ENCODE measurements around the gene HAUS5. TPM values are rescaled to one million over a fixed set of nuclear protein-coding genes. Genes with fewer than 3 reads are reported as not detected.

Gene HAUS5
- total RNA-seq, 2 experiments from 2014 or later: 58.1 to 61.5 TPM

- H2AFZ ChIP-seq (ENCODE audit: low read length): peak overlapping the region; percentile 86
- peak overlapping the region; percentile 70 for H3K27ac ChIP-seq (ENCODE audit: low read depth, low read length, poor library complexity, severe bottlenecking)
- peak; percentile 82 for DNase-seq (ENCODE audit: low spot score)
- H3K79me2 ChIP-seq (ENCODE audit: insufficient read depth, low read depth, low read length): peaks cover 8% of the 10 kb centered on the region
- H3K36me3 ChIP-seq (ENCODE audit: insufficient read depth, low read length): peaks cover under 1% of the 10 kb centered on the region; the same call in 1 of the 2 replicates
- ChIA-PET CTCF (ENCODE audit: unreplicated experiment) (no interaction called here), POLR2A (interaction anchor here (0.8 to 1.3 kb wide), 3 partner anchors 22 to 38 kb away, joined by 3 to 8 read pairs (median 3); partner anchors contain the start of gene COX6B1)
- H3K4me1 ChIP-seq (ENCODE audit: insufficient read depth, low read length, poor library complexity, severe bottlenecking): peaks cover 31% of the 10 kb centered on the region
- intact Hi-C loops (cut with micrococcal nuclease; ENCODE audit: unreplicated experiment): no loop called here
- H3K4me2 ChIP-seq (ENCODE audit: low read length): peak overlapping the region; percentile 47
- TF ChIP-seq CTCF (conservative IDR thresholded peaks at IDR 0.05; ENCODE audit: low read length): no peak
- no peak for TF ChIP-seq EZH2phosphoT487 (IDR thresholded peaks at IDR 0.05; ENCODE audit: borderline replicate concordance, low read depth, low read length)
- peaks cover 5% of the 10 kb centered on the region; the same call in 1 of the 2 replicates for H3K9me3 ChIP-seq (ENCODE audit: low read length)
- no peaks in the 10 kb centered on the region for H3K9me2 ChIP-seq (ENCODE audit: insufficient read depth, low read length)
- no TSS peak for BruUV-seq (replicated peaks)
- no peak overlapping the region for H3K4me3 ChIP-seq (ENCODE audit: low read depth, low read length, poor library complexity, severe bottlenecking)
- no peaks in the 10 kb centered on the region for H4K20me1 ChIP-seq (ENCODE audit: insufficient read depth, low read length)
Observed at GRCh38 chr19:35609851-35610353, 2.6 kb upstream of the HAUS5 start.

GRCh38 chr19:35612224-35612558, 344 bp upstream of the HAUS5 start:
- peaks cover 5% of the 10 kb centered on the region; the same call in 1 of the 2 replicates for H3K9me3 ChIP-seq (ENCODE audit: low read length)
- peak overlapping the region; percentile 88 for H3K4me2 ChIP-seq (ENCODE audit: low read length)
- ChIA-PET CTCF (ENCODE audit: unreplicated experiment) (no interaction called here), POLR2A (no interaction called here)
- no peak for TF ChIP-seq EZH2phosphoT487 (IDR thresholded peaks at IDR 0.05; ENCODE audit: borderline replicate concordance, low read depth, low read length)
- TF ChIP-seq CTCF (conservative IDR thresholded peaks at IDR 0.05; ENCODE audit: low read length): no peak
- intact Hi-C loops (cut with micrococcal nuclease; ENCODE audit: unreplicated experiment): loop anchor here (1.0 to 2.0 kb wide), 3 partner anchors 17 to 67 kb away; partner anchors contain the start of genes COX6B1, RBM42 and TMEM147
- no peak for DNase-seq (ENCODE audit: low spot score)
- BruUV-seq (replicated peaks): TSS peak; percentile 84
- H3K36me3 ChIP-seq (ENCODE audit: insufficient read depth, low read length): peaks cover 17% of the 10 kb centered on the region; the same call in 1 of the 2 replicates
- peak overlapping the region; percentile 82 for H3K4me3 ChIP-seq (ENCODE audit: low read depth, low read length, poor library complexity, severe bottlenecking)
- no peaks in the 10 kb centered on the region for H4K20me1 ChIP-seq (ENCODE audit: insufficient read depth, low read length)
- H3K27ac ChIP-seq (ENCODE audit: low read depth, low read length, poor library complexity, severe bottlenecking): peak overlapping the region; percentile 27
- H3K9me2 ChIP-seq (ENCODE audit: insufficient read depth, low read length): no peaks in the 10 kb centered on the region
- H2AFZ ChIP-seq (ENCODE audit: low read length): peak overlapping the region; percentile 84; the same call in 1 of the 2 replicates
- H3K79me2 ChIP-seq (ENCODE audit: insufficient read depth, low read depth, low read length): peaks cover 8% of the 10 kb centered on the region
- peaks cover 31% of the 10 kb centered on the region for H3K4me1 ChIP-seq (ENCODE audit: insufficient read depth, low read length, poor library complexity, severe bottlenecking)

GRCh38 chr19:35613574-35613973, 1.0 kb downstream of the HAUS5 start:
- Histone ChIP-seq H4K20me1 (ENCODE audit: insufficient read depth, low read length) (no peaks in the 10 kb centered on the region), H3K27ac (ENCODE audit: low read depth, low read length, poor library complexity, severe bottlenecking) (no peak overlapping the region), H2AFZ (ENCODE audit: low read length) (no peak overlapping the region), H3K4me2 (ENCODE audit: low read length) (peak overlapping the region; percentile 88), H3K4me3 (ENCODE audit: low read depth, low read length, poor library complexity, severe bottlenecking) (peak overlapping the region; percentile 82), H3K79me2 (ENCODE audit: insufficient read depth, low read depth, low read length) (peaks cover 8% of the 10 kb centered on the region), H3K9me3 (ENCODE audit: low read length) (no peaks in the 10 kb centered on the region; the same call in 1 of the 2 replicates), H3K36me3 (ENCODE audit: insufficient read depth, low read length) (peaks cover 24% of the 10 kb centered on the region; the same call in 1 of the 2 replicates), H3K4me1 (ENCODE audit: insufficient read depth, low read length, poor library complexity, severe bottlenecking) (peaks cover 31% of the 10 kb centered on the region), H3K9me2 (ENCODE audit: insufficient read depth, low read length) (no peaks in the 10 kb centered on the region)
- no peak for DNase-seq (ENCODE audit: low spot score)
- CTCF ChIA-PET (ENCODE audit: unreplicated experiment): no interaction called here
- BruUV-seq (replicated peaks): TSS peak; percentile 82
- intact Hi-C loops (cut with micrococcal nuclease; ENCODE audit: unreplicated experiment): loop anchor here (2.0 kb wide), 1 partner anchor 15 kb away; the partner anchor contains the start of gene RBM42
- POLR2A ChIA-PET: interaction anchor here (0.6 to 1.5 kb wide), 4 partner anchors 11 to 241 kb away, joined by 3 to 4 read pairs (median 3); no protein-coding TSS in a partner anchor
- TF ChIP-seq EZH2phosphoT487 (IDR thresholded peaks at IDR 0.05; ENCODE audit: borderline replicate concordance, low read depth, low read length) (no peak), CTCF (conservative IDR thresholded peaks at IDR 0.05; ENCODE audit: low read length) (no peak)
